Adipocyte (in vitro differentiated cells): Measurements from ENCODE around the gene ANTXR1.

Experiments
- DNase-seq: peaks from one replicate; pipeline ENCODE4 v3.0.0-alpha.2; 2015; ENCODE audit warnings: low read depth
- H3K27me3 ChIP-seq: replicated peaks from 2 replicates; pipeline ENCODE4 v1.7.0; 2013; ENCODE audit warnings: mild to moderate bottlenecking, low read length, moderate library complexity; ENCODE audit not compliant: control insufficient read depth, insufficient read depth
- H3K36me3 ChIP-seq: 2 replicates; pipeline ENCODE4 v1.7.0; 2013; ENCODE audit warnings: low read length, mild to moderate bottlenecking, moderate library complexity; ENCODE audit not compliant: control insufficient read depth, insufficient read depth, severe bottlenecking
- H3K4me1 ChIP-seq: 2 replicates; pipeline ENCODE4 v1.7.0; 2013; ENCODE audit warnings: mild to moderate bottlenecking, low read length, moderate library complexity; ENCODE audit not compliant: control insufficient read depth, insufficient read depth
- H3K4me3 ChIP-seq: 2 replicates; pipeline ENCODE4 v1.7.0; 2013; ENCODE audit warnings: mild to moderate bottlenecking, low read length, moderate library complexity
- H3K9ac ChIP-seq: 2 replicates; pipeline ENCODE4 v1.7.0; 2013; ENCODE audit warnings: mild to moderate bottlenecking, low read length, moderate library complexity
- H3K9me3 ChIP-seq: 2 replicates; pipeline ENCODE4 v1.7.0; 2013; ENCODE audit warnings: mild to moderate bottlenecking, low read length, moderate library complexity; ENCODE audit not compliant: control insufficient read depth

Gene ANTXR1

DNA sequence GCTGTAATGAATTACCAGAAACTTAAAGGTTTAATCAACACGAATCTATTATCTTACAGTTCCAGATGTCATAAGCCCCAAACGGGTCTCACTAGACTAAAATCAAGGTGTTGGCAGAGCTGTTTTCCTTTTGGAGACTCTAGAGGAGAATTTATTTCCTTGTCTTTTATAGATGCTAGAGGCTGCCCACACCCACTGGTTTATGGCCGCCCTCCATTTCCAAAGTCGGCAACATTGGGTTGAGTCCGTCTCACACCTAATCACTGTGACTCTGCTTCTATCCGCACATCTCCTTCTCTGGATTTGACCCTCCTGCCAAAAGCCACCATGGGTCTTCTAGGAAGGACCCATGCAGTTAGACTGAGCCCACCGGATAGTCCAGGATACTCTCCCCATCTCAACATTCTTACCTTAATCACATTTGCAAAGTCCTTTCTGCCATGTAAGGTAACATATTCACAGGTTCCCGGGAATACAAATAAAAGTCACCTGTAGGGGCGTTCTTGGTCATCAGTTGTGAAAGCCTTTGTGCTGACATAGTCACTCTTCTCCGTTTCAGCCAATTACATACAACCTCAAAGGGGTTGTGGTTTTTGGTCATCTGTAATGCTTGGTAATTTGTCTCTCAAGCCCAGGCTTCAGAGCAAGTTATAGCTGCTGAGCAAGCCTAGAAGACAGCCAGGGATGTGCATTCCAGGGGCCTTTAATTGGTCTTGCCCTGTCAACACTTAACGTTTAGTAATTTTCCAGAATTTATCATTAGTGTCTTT lies 179.4 kb downstream of the ANTXR1 start:
- Histone ChIP-seq H3K4me3 (no peak overlapping the region), H3K4me1 (peaks cover 32% of the 10 kb centered on the region), H3K36me3 (peaks cover 13% of the 10 kb centered on the region), H3K9ac (no peak overlapping the region), H3K27me3 (no peaks in the 10 kb centered on the region), H3K9me3 (no peaks in the 10 kb centered on the region)
- DNase-seq, result no peak

DNA sequence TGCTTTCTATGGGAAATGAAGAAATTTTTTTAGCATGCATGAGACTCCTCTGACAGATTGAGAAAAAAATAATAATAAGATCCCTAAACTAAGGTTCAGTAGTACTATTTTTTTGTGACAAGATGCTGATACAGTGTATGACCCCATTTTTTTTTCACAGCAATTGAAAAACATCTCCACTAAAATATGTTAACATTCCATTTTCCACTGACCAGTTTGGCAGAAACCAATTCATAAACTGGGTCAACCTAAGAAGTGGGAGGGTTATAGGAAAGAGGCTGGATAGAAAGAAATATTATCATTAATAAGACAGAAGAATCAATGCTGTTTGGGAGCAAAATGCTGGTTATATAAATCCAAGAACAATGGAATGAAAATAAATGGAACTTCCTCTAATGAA lies 182.7 kb downstream of the ANTXR1 start:
- H3K9me3 ChIP-seq, result no peaks in the 10 kb centered on the region
- DNase-seq, result no peak
- no peak overlapping the region for H3K4me3 ChIP-seq
- peaks cover 13% of the 10 kb centered on the region for H3K36me3 ChIP-seq
- peaks cover 39% of the 10 kb centered on the region for H3K4me1 ChIP-seq
- H3K9ac ChIP-seq, result no peak overlapping the region
- no peaks in the 10 kb centered on the region for H3K27me3 ChIP-seq

GRCh38 chr2:69196327-69197117 lies 183.5 kb downstream of the ANTXR1 start:
- peak; percentile 85 for DNase-seq
- H3K27me3 ChIP-seq, result no peaks in the 10 kb centered on the region
- peaks cover 13% of the 10 kb centered on the region for H3K36me3 ChIP-seq

DNA sequence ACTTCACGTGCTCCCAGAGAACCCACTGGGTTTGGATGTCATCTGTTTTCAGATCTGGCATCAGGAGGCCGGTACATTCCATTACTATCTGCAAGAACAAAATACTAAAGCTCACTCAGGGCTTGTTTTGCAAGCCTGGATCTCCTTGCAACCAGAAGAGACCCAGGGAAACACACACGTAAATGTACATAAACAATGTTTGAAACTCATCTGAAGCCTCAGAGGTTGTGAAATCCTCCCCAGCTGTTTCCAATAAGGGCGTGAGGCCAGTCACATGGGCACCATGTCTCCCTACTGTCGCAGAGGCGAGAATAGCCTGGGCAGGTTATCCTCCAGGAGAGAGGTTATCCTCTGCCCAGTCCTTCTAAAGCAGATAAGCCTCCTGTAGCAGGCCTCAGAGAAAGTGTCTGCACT lies 187.1 kb downstream of the ANTXR1 start:
- Histone ChIP-seq H3K36me3 (no peaks in the 10 kb centered on the region), H3K27me3 (no peaks in the 10 kb centered on the region), H3K9me3 (no peaks in the 10 kb centered on the region), H3K4me1 (peaks cover 50% of the 10 kb centered on the region), H3K9ac (peak overlapping the region; percentile 27), H3K4me3 (no peak overlapping the region)
- DNase-seq, result peak; percentile 96

More at GRCh38 chr2:69196327-69197117, 183.5 kb downstream of the ANTXR1 start:
- H3K9ac ChIP-seq, result no peak overlapping the region
- peaks cover 32% of the 10 kb centered on the region for H3K4me1 ChIP-seq
- no peaks in the 10 kb centered on the region for H3K9me3 ChIP-seq
- no peak overlapping the region for H3K4me3 ChIP-seq

DNA sequence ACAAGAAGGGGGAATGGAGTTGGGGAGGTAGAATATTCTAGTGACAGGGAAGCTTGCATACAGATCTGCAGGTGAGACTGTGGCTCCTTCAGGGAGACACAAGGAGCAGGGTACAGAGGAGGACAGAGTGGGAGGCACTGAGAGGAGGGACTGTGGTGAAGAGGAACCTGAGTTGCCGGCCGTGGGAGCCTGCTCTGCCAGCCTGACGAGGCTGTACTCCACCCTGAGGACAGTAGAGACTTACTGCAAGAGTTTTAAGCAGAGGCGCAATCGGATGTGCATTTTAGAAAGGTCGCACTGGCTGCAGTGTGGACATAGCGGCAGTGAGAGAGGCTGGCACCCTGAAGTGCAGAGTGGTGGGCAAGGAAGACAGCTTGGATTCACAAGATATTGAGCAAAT lies 188.3 kb downstream of the ANTXR1 start:
- H3K9me3 ChIP-seq, result no peaks in the 10 kb centered on the region
- DNase-seq, result no peak

DNA sequence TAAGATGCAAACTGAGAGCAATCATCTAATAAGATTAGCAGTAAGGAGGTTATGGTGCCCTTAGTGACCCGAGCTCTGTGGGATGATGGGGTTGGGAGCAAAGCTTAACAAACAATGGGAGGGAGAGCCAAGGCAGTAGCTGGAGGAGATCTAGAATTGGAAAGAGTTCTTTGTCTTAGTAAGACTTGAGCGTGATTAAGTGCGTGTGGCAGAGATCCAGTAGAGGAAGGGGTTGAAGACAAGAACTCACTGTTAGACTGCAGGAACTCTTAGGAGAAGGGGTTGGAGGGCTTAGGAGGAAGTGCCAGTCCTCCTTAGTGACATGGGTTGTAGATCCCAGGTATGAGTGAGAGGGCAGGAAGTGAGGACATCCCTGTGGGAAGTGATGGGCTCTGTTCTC lies 189.3 kb downstream of the ANTXR1 start:
- Histone ChIP-seq H3K36me3 (no peaks in the 10 kb centered on the region), H3K27me3 (no peaks in the 10 kb centered on the region), H3K9ac (no peak overlapping the region), H3K9me3 (no peaks in the 10 kb centered on the region), H3K4me1 (peaks cover 37% of the 10 kb centered on the region), H3K4me3 (no peak overlapping the region)
- DNase-seq, result no peak

More for the DNA sequence above, 188.3 kb downstream of the ANTXR1 start:
- H3K4me3 ChIP-seq, result no peak overlapping the region
- no peaks in the 10 kb centered on the region for H3K36me3 ChIP-seq
- H3K27me3 ChIP-seq, result no peaks in the 10 kb centered on the region
- peaks cover 44% of the 10 kb centered on the region for H3K4me1 ChIP-seq
- H3K9ac ChIP-seq, result no peak overlapping the region

GRCh38 chr2:69203166-69203985 lies 190.4 kb downstream of the ANTXR1 start:
- no peak overlapping the region for H3K4me3 ChIP-seq
- no peaks in the 10 kb centered on the region for H3K9me3 ChIP-seq
- H3K27me3 ChIP-seq, result no peaks in the 10 kb centered on the region
- no peaks in the 10 kb centered on the region for H3K36me3 ChIP-seq
- H3K9ac ChIP-seq, result no peak overlapping the region
- peaks cover 37% of the 10 kb centered on the region for H3K4me1 ChIP-seq
- peak; percentile 50 for DNase-seq

DNA sequence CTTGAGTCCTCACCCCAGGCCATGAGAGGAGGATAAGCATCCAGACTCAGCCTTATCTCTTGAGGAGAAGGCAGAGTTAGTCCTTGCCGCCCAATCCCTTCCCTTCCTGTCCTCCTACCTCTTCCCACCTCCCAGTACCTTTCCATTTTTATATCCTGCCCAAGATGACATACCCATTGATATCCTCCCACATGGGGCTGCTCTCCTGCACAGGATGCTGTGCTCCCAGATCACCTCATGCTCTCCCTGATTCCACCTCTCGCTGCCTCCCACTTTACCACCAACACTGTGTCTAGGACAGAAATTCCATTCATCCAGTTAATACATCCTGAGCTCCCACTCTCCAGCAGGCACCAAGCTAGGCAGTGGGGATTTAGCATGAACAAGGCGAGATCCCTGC lies 191.7 kb downstream of the ANTXR1 start:
- Histone ChIP-seq H3K4me3 (no peak overlapping the region), H3K9me3 (no peaks in the 10 kb centered on the region), H3K27me3 (no peaks in the 10 kb centered on the region), H3K4me1 (peaks cover 34% of the 10 kb centered on the region), H3K9ac (no peak overlapping the region), H3K36me3 (no peaks in the 10 kb centered on the region)
- DNase-seq, result no peak

DNA sequence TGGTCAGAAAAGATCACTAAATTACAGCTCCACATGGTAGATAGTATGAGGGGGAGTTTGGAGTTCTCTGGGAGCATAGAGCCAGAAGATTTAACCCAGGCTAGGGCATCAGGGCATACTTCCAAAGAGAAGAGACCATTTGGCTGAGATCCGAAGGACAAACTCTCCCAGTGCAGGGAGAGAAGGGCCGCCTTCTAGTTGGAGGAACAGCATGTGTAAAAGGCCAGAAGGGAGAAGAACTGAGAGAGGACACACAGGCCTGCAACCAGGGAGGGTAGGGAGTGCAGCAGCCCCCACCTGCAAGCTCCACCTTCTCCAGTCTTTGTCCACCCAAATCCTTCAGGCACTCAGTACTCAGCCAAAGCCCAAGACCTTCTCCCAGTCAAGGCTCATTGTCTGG lies 192.1 kb downstream of the ANTXR1 start:
- no peaks in the 10 kb centered on the region for H3K27me3 ChIP-seq

DNA sequence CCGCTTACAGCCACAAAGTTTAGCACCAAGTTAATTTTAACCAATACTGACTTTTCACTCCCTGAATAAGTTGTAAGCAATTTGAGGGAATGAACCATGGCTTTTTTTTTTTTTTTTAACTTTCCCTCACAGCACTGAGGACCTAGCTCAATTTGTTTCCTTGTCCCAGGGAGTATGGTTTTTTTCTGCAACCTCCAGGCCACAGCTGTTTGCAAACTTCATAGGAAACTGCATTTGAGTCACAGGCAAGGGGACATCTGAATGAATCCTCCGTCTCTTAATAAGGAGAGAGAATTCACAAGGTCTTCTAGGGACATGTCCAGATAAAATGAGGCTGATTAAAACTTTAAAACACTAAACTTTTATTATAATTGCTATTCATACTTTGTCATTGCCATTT lies 192.5 kb downstream of the ANTXR1 start:
- Histone ChIP-seq H3K36me3 (no peaks in the 10 kb centered on the region), H3K9me3 (no peaks in the 10 kb centered on the region), H3K4me3 (no peak overlapping the region), H3K4me1 (peaks cover 26% of the 10 kb centered on the region), H3K9ac (no peak overlapping the region), H3K27me3 (no peaks in the 10 kb centered on the region)
- no peak for DNase-seq

More for the DNA sequence above, 192.1 kb downstream of the ANTXR1 start:
- Histone ChIP-seq H3K36me3 (no peaks in the 10 kb centered on the region), H3K9me3 (no peaks in the 10 kb centered on the region), H3K9ac (no peak overlapping the region), H3K4me1 (peaks cover 30% of the 10 kb centered on the region), H3K4me3 (no peak overlapping the region)
- no peak for DNase-seq
